HCEC 1CT (cell line): ENCODE measurements around the gene PDE4D.

Source experiments
- DNase-seq: peaks from one replicate; pipeline ENCODE4 v3.0.0-alpha.2; 2017

PDE4D gene

GRCh38 chr5:59268756-59269415 is 624.6 kb downstream of the PDE4D start:
- DNase-seq: no peak

- no peak for DNase-seq
These were observed 626.5 kb downstream of the PDE4D start for GRCh38 chr5:59267033-59267432.

- no peak for DNase-seq
These were observed 627.1 kb downstream of the PDE4D start for GRCh38 chr5:59266410-59266809.

GRCh38 chr5:59264639-59265245 is 628.8 kb downstream of the PDE4D start:
- DNase-seq: no peak

GRCh38 chr5:59264013-59264412 is 629.5 kb downstream of the PDE4D start:
- DNase-seq: no peak

GRCh38 chr5:59261969-59262368 is 631.6 kb downstream of the PDE4D start:
- DNase-seq: no peak

- no peak for DNase-seq
These were observed 632.6 kb downstream of the PDE4D start for GRCh38 chr5:59260973-59261372.

GRCh38 chr5:59260200-59260599 is 633.3 kb downstream of the PDE4D start:
- no peak for DNase-seq

- no peak for DNase-seq
These were observed 634.3 kb downstream of the PDE4D start for GRCh38 chr5:59259237-59259636.

GRCh38 chr5:59257488-59258400 is 635.8 kb downstream of the PDE4D start:
- DNase-seq: no peak

- DNase-seq: no peak
These were observed 637.2 kb downstream of the PDE4D start for GRCh38 chr5:59256331-59256730.

GRCh38 chr5:59254055-59254687 is 639.4 kb downstream of the PDE4D start:
- no peak for DNase-seq

- no peak for DNase-seq
These were observed 639.9 kb downstream of the PDE4D start for GRCh38 chr5:59253625-59254024.

- DNase-seq: no peak
These were observed 641.9 kb downstream of the PDE4D start for GRCh38 chr5:59251627-59252026.

- no peak for DNase-seq
These were observed 643.8 kb downstream of the PDE4D start for GRCh38 chr5:59249726-59250125.

GRCh38 chr5:59249160-59249559 is 644.4 kb downstream of the PDE4D start:
- no peak for DNase-seq

- DNase-seq: no peak
These were observed 646.6 kb downstream of the PDE4D start for GRCh38 chr5:59246882-59247281.

GRCh38 chr5:59246145-59246869 is 647.2 kb downstream of the PDE4D start:
- DNase-seq: peak; percentile 85

- DNase-seq: no peak
These were observed 648.3 kb downstream of the PDE4D start for GRCh38 chr5:59245198-59245597.

- no peak for DNase-seq
These were observed 652.0 kb downstream of the PDE4D start for GRCh38 chr5:59241552-59241951.

- DNase-seq: no peak
These were observed 652.4 kb downstream of the PDE4D start for GRCh38 chr5:59241119-59241518.

GRCh38 chr5:59238126-59238902 is 655.2 kb downstream of the PDE4D start:
- no peak for DNase-seq
